Thyroid gland (tissue), 4 donors: ENCODE results near the gene ARRDC2.

ENCODE experiments used
- CTCF ChIP-seq, 6 experiments: fragments of 200-600 bp in 3 of 6; fragments of 450-650 bp in 3 of 6; sonication (generic) in 3 of 6; IDR thresholded peaks; one replicate each; pipeline ENCODE4 v1.5.1; 2016 to 2019; ENCODE audit warnings: antibody characterized with exemption in 6 of 6, mild to moderate bottlenecking in 2 of 6, inconsistent platforms in 1 of 6, moderate library complexity in 1 of 6
- POLR2A ChIP-seq, 2 donors: fragments of 450-650 bp; IDR thresholded peaks; one replicate each; pipeline ENCODE4 v1.6.1; 2017; ENCODE audit warnings: antibody characterized with exemption in 2 of 2, mild to moderate bottlenecking in 2 of 2, moderate library complexity in 1 of 2

DNA sequence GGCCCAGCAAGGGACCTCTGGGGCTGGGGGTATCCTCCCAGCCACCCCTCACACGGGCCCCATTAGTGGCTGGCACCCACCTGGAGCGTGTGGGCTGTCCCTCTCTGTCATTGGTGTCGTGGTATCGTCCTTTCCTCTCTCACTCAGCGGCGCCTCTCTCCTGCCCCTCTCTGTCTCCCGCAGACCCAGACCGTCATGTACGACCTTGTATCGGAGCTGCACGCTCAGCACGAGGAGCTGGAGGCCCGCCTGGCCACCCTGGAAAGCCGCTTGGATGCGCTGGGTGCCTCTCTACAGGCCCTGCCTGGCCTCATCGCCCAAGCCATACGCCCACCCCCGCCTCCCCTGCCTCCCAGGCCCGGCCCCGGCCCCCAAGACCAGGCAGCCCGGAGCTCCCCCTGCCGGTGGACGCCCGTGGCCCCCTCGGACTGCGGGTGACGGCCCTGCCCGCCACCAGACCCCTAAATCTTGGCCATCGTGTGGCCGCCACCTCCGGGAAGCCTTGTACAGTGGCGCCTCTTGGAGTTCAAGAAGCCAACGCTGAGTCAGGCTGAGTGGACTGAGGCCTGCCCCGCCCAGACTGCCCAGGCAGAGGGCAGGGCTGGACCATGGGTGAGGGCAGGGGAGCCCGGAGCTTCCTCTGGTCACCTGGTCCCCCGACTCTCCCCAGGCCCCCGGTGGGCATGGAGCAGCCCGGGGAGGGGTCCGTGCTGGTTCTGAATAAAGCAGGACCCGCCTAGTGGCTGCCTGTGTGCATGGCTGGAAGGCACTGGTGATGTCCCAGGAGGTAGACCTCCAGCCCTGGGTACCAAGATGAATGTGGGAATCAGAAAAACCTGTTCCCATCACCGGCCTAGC, 9.8 kb upstream of the ARRDC2 start:
- TF ChIP-seq CTCF (IDR thresholded peaks at IDR 0.05) (peak in 1 of 6 experiments; percentile 10), POLR2A (IDR thresholded peaks at IDR 0.05) (no peak)
